ENCODE results near the gene NANP. TPM values are rescaled to one million over a fixed set of nuclear protein-coding genes. Genes with fewer than 3 reads are reported as not detected.
"Not testable (repeated sequence)": the region's sequence is repeated elsewhere in the genome, so short reads cannot be mapped to it uniquely, and the experiment has no call there.

NANP gene
- polyA plus RNA-seq, 4 donors, result 5.2 to 7.4 (median 5.9) TPM

- DNase-seq (ENCODE audit: low read depth in 4 of 4, low spot score in 3 of 4), result no peak
Measured at GRCh38 chr20:25608774-25609173, 15.0 kb downstream of the NANP start.

GRCh38 chr20:25606094-25606695 lies 17.6 kb downstream of the NANP start:
- DNase-seq (ENCODE audit: low read depth in 4 of 4, low spot score in 3 of 4), result no peak

- no peak for DNase-seq (ENCODE audit: low read depth in 4 of 4, low spot score in 3 of 4)
Measured at GRCh38 chr20:25605148-25605547, 18.7 kb downstream of the NANP start.

GRCh38 chr20:25604611-25605010 lies 19.2 kb downstream of the NANP start:
- no peak for DNase-seq (ENCODE audit: low read depth in 4 of 4, low spot score in 3 of 4)

- not testable (repeated sequence) for DNase-seq (ENCODE audit: low read depth in 4 of 4, low spot score in 3 of 4)
Measured at GRCh38 chr20:25602914-25603309, 20.9 kb downstream of the NANP start.

- DNase-seq (ENCODE audit: low read depth in 4 of 4, low spot score in 3 of 4), result not testable (repeated sequence)
Measured at GRCh38 chr20:25602191-25602913, 21.5 kb downstream of the NANP start.

- DNase-seq (ENCODE audit: low read depth in 4 of 4, low spot score in 3 of 4), result no peak
Measured at GRCh38 chr20:25601659-25602058, 22.2 kb downstream of the NANP start.

GRCh38 chr20:25600632-25601031 lies 23.2 kb downstream of the NANP start:
- no peak for DNase-seq (ENCODE audit: low read depth in 4 of 4, low spot score in 3 of 4)

- DNase-seq (ENCODE audit: low read depth in 4 of 4, low spot score in 3 of 4), result no peak
Measured at GRCh38 chr20:25592135-25592852, 31.5 kb downstream of the NANP start.

- not testable (repeated sequence) for DNase-seq (ENCODE audit: low read depth in 4 of 4, low spot score in 3 of 4)
Measured at GRCh38 chr20:25590778-25591177, 33.0 kb downstream of the NANP start.

GRCh38 chr20:25588491-25588890 lies 35.3 kb downstream of the NANP start:
- DNase-seq (ENCODE audit: low read depth in 4 of 4, low spot score in 3 of 4), result no peak

- DNase-seq (ENCODE audit: low read depth in 4 of 4, low spot score in 3 of 4), result no peak
Measured at GRCh38 chr20:25587536-25587935, 36.3 kb downstream of the NANP start.

GRCh38 chr20:25586877-25587276 lies 36.9 kb downstream of the NANP start:
- no peak for DNase-seq (ENCODE audit: low read depth in 4 of 4, low spot score in 3 of 4)

GRCh38 chr20:25584905-25585704 lies 38.7 kb downstream of the NANP start, which contains the start of gene NINL:
Gene NINL (minus strand): TSS chr20:25585531. CDS start chr20:25526587, 58,944 bp downstream.
- peak; percentile 16 to 54 (median 49) for DNase-seq (ENCODE audit: low read depth in 4 of 4, low spot score in 3 of 4)

- not testable (repeated sequence) for DNase-seq (ENCODE audit: low read depth in 4 of 4, low spot score in 3 of 4)
Measured at GRCh38 chr20:25583607-25584006, 40.2 kb downstream of the NANP start.

- no peak for DNase-seq (ENCODE audit: low read depth in 4 of 4, low spot score in 3 of 4)
Measured at GRCh38 chr20:25580711-25581110, 43.1 kb downstream of the NANP start.

GRCh38 chr20:25579081-25579770 lies 44.6 kb downstream of the NANP start:
- no peak for DNase-seq (ENCODE audit: low read depth in 4 of 4, low spot score in 3 of 4)

GRCh38 chr20:25576783-25577530 lies 46.9 kb downstream of the NANP start:
- DNase-seq (ENCODE audit: low read depth in 4 of 4, low spot score in 3 of 4), result no peak

- DNase-seq (ENCODE audit: low read depth in 4 of 4, low spot score in 3 of 4), result no peak
Measured at GRCh38 chr20:25574411-25574810, 49.4 kb downstream of the NANP start.

Data from left renal pelvis (tissue), 4 donors.